Transverse colon (tissue), 4 donors: ENCODE measurements around the gene FOCAD.

Experiments used
- POLR2A ChIP-seq: fragments of 450-650 bp; IDR thresholded peaks from one replicate; pipeline ENCODE4 v1.6.1; 2016; ENCODE audit warnings: antibody characterized with exemption, mild to moderate bottlenecking, moderate library complexity
- POLR2AphosphoS5 ChIP-seq, 3 donors: sonication (generic); formaldehyde crosslinking; IDR thresholded peaks; one replicate each; pipeline ENCODE4 v1.6.1; 2016; ENCODE audit warnings: antibody characterized with exemption in 3 of 3
- TF ChIP-seq, protein P1 (sequence below), 5 experiments: fragments of 200-600 bp in 3 of 5; fragments of 450-650 bp in 2 of 5; sonication (generic) in 3 of 5; IDR thresholded peaks; 1 replicate in 2 of 5; 2 replicates in 3 of 5; pipeline ENCODE4 v1.5.1; 2016 to 2017; ENCODE audit warnings: antibody characterized with exemption in 5 of 5, inconsistent platforms in 3 of 5, mild to moderate bottlenecking in 2 of 5, moderate library complexity in 1 of 5

DNA sequence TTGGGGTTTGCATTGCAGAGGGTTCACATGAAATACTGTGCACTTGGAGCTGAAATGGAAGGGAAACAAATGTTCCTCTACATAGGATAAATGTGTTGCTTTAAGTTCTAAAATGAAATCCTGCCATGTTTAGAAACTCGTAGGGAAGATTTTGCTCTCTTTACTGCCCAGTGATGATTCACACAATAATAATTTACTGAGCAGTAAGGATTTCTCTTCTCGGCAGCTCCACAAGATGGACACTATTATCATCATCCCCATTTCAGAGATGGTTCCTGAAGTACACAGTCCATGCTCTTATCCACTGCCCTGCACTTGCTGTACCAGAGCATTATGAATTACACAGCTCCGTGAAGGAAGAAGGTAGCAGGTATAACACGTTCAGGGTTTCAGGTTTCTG, 343.2 kb downstream of the FOCAD start:
- TF ChIP-seq POLR2A, result no peak
- TF ChIP-seq, protein P1, sequence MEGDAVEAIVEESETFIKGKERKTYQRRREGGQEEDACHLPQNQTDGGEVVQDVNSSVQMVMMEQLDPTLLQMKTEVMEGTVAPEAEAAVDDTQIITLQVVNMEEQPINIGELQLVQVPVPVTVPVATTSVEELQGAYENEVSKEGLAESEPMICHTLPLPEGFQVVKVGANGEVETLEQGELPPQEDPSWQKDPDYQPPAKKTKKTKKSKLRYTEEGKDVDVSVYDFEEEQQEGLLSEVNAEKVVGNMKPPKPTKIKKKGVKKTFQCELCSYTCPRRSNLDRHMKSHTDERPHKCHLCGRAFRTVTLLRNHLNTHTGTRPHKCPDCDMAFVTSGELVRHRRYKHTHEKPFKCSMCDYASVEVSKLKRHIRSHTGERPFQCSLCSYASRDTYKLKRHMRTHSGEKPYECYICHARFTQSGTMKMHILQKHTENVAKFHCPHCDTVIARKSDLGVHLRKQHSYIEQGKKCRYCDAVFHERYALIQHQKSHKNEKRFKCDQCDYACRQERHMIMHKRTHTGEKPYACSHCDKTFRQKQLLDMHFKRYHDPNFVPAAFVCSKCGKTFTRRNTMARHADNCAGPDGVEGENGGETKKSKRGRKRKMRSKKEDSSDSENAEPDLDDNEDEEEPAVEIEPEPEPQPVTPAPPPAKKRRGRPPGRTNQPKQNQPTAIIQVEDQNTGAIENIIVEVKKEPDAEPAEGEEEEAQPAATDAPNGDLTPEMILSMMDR (IDR thresholded peaks at IDR 0.05), result no peak
- TF ChIP-seq POLR2AphosphoS5 (IDR thresholded peaks at IDR 0.05), result no peak
